ENCODE data around the gene CLIP4.
"Not testable (repeated sequence)": the region's sequence is repeated elsewhere in the genome, so short reads cannot be mapped to it uniquely, and the experiment has no call there.

The CLIP4 gene

GRCh38 chr2:29114946-29115609, at the start of gene CLIP4:
CLIP4 (plus strand) TSS chr2:29115415; CDS start chr2:29121389, 5,974 bp downstream.
- DNase-seq, result peak; percentile 71

GRCh38 chr2:29066271-29066860, 48.8 kb upstream of the CLIP4 start:
- no peak for DNase-seq

GRCh38 chr2:29066997-29067605, 48.1 kb upstream of the CLIP4 start:
- DNase-seq, result no peak

GRCh38 chr2:29068513-29068912, 46.7 kb upstream of the CLIP4 start:
- no peak for DNase-seq

GRCh38 chr2:29070526-29070925, 44.7 kb upstream of the CLIP4 start:
- DNase-seq, result peak; percentile 30

GRCh38 chr2:29071032-29071975, 43.9 kb upstream of the CLIP4 start:
- DNase-seq, result no peak

GRCh38 chr2:29072251-29072650, 43.0 kb upstream of the CLIP4 start:
- DNase-seq, result no peak

GRCh38 chr2:29072971-29073725, 42.1 kb upstream of the CLIP4 start:
- DNase-seq, result no peak

GRCh38 chr2:29073933-29074332, 41.3 kb upstream of the CLIP4 start:
- no peak for DNase-seq

- DNase-seq, result no peak
Observed at GRCh38 chr2:29074411-29074810, 40.8 kb upstream of the CLIP4 start, which contains the start of gene PCARE. PCARE (minus strand) TSS chr2:29074523; CDS start chr2:29074261, 262 bp downstream.

- DNase-seq, result peak; percentile 77
Observed at GRCh38 chr2:29075894-29076705, 39.1 kb upstream of the CLIP4 start.

- DNase-seq, result no peak
Observed at GRCh38 chr2:29079887-29080286, 35.3 kb upstream of the CLIP4 start.

- no peak for DNase-seq
Observed at GRCh38 chr2:29080886-29081743, 34.1 kb upstream of the CLIP4 start.

- no peak for DNase-seq
Observed at GRCh38 chr2:29082804-29083495, 32.3 kb upstream of the CLIP4 start.

- no peak for DNase-seq
Observed at GRCh38 chr2:29084554-29084953, 30.7 kb upstream of the CLIP4 start.

- DNase-seq, result not testable (repeated sequence)
Observed at GRCh38 chr2:29090311-29090710, 24.9 kb upstream of the CLIP4 start.

GRCh38 chr2:29096969-29097368, 18.2 kb upstream of the CLIP4 start:
- no peak for DNase-seq

GRCh38 chr2:29097569-29097968, 17.6 kb upstream of the CLIP4 start:
- no peak for DNase-seq

- no peak for DNase-seq
Observed at GRCh38 chr2:29100564-29100963, 14.7 kb upstream of the CLIP4 start.

GRCh38 chr2:29104688-29105087, 10.5 kb upstream of the CLIP4 start:
- DNase-seq, result no peak

Measured in eye (tissue), 1 donor.